GM23338 (cell line): ENCODE data around the gene PAEP. TPM values are rescaled to one million over a fixed set of nuclear protein-coding genes. Genes with fewer than 3 reads are reported as not detected.

Experiments used
- ATAC-seq: fragments of 200-7000 bp; cut with Tn5 transposase; 3 replicates; pipeline ENCODE4 v1.9.1; 2020
- DNase-seq: peaks from one replicate; pipeline ENCODE4 v3.0.0-alpha.2; 2015; ENCODE audit warnings: low spot score
- H2AFZ ChIP-seq: fragments of 200-600 bp; sonication (generic); 2 replicates; pipeline ENCODE4 v1.8.0; 2016; ENCODE audit warnings: antibody characterized with exemption, mild to moderate bottlenecking, moderate library complexity
- H3F3A ChIP-seq: fragments of 200-600 bp; sonication (generic); replicated peaks from 2 replicates; pipeline ENCODE4 v1.8.0; 2017; ENCODE audit warnings: antibody characterized with exemption, mixed run types, low read depth
- H3K27ac ChIP-seq: fragments of 200-600 bp; sonication (generic); 2 replicates; pipeline ENCODE4 v1.6.1; 2016; ENCODE audit warnings: low read depth
- H3K27me3 ChIP-seq: fragments of 200-600 bp; sonication (generic); 2 replicates; pipeline ENCODE4 v1.8.0; 2016; ENCODE audit warnings: mild to moderate bottlenecking, mixed run types, moderate library complexity; ENCODE audit not compliant: insufficient read depth
- H3K36me3 ChIP-seq: fragments of 200-600 bp; sonication (generic); 2 replicates; pipeline ENCODE4 v1.8.0; 2016; ENCODE audit warnings: mild to moderate bottlenecking; ENCODE audit not compliant: insufficient read depth
- H3K4me1 ChIP-seq: fragments of 200-600 bp; sonication (generic); 2 replicates; pipeline ENCODE4 v1.8.0; 2016; ENCODE audit warnings: mild to moderate bottlenecking, moderate library complexity; ENCODE audit not compliant: insufficient read depth
- H3K4me2 ChIP-seq: fragments of 200-600 bp; sonication (generic); 2 replicates; pipeline ENCODE4 v1.7.1; 2017; ENCODE audit warnings: mixed run types
- H3K4me3 ChIP-seq: fragments of 200-600 bp; sonication (generic); 2 replicates; pipeline ENCODE4 v1.6.1; 2016; ENCODE audit warnings: mixed run types
- H3K79me2 ChIP-seq: fragments of 200-600 bp; sonication (generic); replicated peaks from 2 replicates; pipeline ENCODE4 v1.8.0; 2017; ENCODE audit warnings: mild to moderate bottlenecking; ENCODE audit not compliant: insufficient read depth
- H3K9me2 ChIP-seq: fragments of 200-600 bp; sonication (generic); 2 replicates; pipeline ENCODE4 v1.8.0; 2017; ENCODE audit not compliant: insufficient read depth
- H4K20me1 ChIP-seq: fragments of 200-600 bp; sonication (generic); replicated peaks from 2 replicates; pipeline ENCODE4 v1.8.0; 2017; ENCODE audit warnings: mild to moderate bottlenecking; ENCODE audit not compliant: insufficient read depth
- H3K27ac Mint-ChIP-seq: 2 replicates; pipeline ENCODE4 v1.8.0; 2020; ENCODE audit warnings: inconsistent platforms, mild to moderate bottlenecking, moderate library complexity, mixed read lengths
- H3K27me3 Mint-ChIP-seq: 3 replicates; pipeline ENCODE4 v1.8.0; 2022; ENCODE audit warnings: low read depth, mild to moderate bottlenecking, moderate library complexity, mixed read lengths, inconsistent platforms; ENCODE audit not compliant: insufficient read depth, poor library complexity
- H3K36me3 Mint-ChIP-seq: 3 replicates; pipeline ENCODE4 v1.8.0; 2021; ENCODE audit warnings: low read depth, mild to moderate bottlenecking, inconsistent platforms, moderate library complexity, mixed read lengths
- H3K4me1 Mint-ChIP-seq: 3 replicates; pipeline ENCODE4 v1.8.0; 2020; ENCODE audit warnings: mild to moderate bottlenecking, inconsistent platforms, mixed read lengths
- H3K4me3 Mint-ChIP-seq: 3 replicates; pipeline ENCODE4 v1.8.0; 2021; ENCODE audit warnings: moderate library complexity, mild to moderate bottlenecking, inconsistent platforms, mixed read lengths
- H3K9me3 Mint-ChIP-seq: 3 replicates; pipeline ENCODE4 v1.8.0; 2020; ENCODE audit warnings: moderate library complexity, mild to moderate bottlenecking, inconsistent platforms, mixed read lengths
- CREB1 ChIP-seq: fragments of 250-450 bp; sonication (Bioruptor Pico); IDR thresholded peaks from 2 replicates; pipeline ENCODE4 v1.5.0; 2020; ENCODE audit warnings: low read depth, mild to moderate bottlenecking, moderate library complexity
- CTCF ChIP-seq, 2 experiments: fragments of 200-600 bp in 1 of 2; sonication (generic) in 1 of 2; conservative IDR thresholded peaks; 2 replicates each; pipeline versions ENCODE4 v1.5.1 to v1.6.1; 2016 to 2017; ENCODE audit warnings: antibody characterized with exemption in 2 of 2, low read depth in 2 of 2, mild to moderate bottlenecking in 2 of 2, moderate library complexity in 1 of 2
- ETS1 ChIP-seq: IDR thresholded peaks from 2 replicates; pipeline ENCODE4 v1.6.1; 2016; ENCODE audit warnings: antibody characterized with exemption
- EZH2 ChIP-seq: fragments of 200-600 bp; sonication (generic); IDR thresholded peaks from one replicate; pipeline ENCODE4 v1.8.0; 2017; ENCODE audit warnings: antibody characterized with exemption, mild to moderate bottlenecking, low read depth; ENCODE audit not compliant: unreplicated experiment
- EZH2phosphoT487 ChIP-seq: fragments of 200-600 bp; sonication (generic); IDR thresholded peaks from one replicate; pipeline ENCODE4 v1.8.1; 2018; ENCODE audit warnings: antibody characterized with exemption; ENCODE audit not compliant: unreplicated experiment
- JUNB ChIP-seq: IDR thresholded peaks from one replicate; pipeline ENCODE4 v1.6.1; 2016; ENCODE audit warnings: antibody characterized with exemption; ENCODE audit not compliant: unreplicated experiment
- NANOG ChIP-seq: IDR thresholded peaks from 2 replicates; pipeline ENCODE4 v1.6.1; 2016; ENCODE audit warnings: antibody characterized with exemption, borderline replicate concordance
- POLR2AphosphoS5 ChIP-seq: IDR thresholded peaks from 2 replicates; pipeline ENCODE4 v1.6.1; 2016; ENCODE audit warnings: antibody characterized with exemption, low read depth
- REST ChIP-seq: IDR thresholded peaks from one replicate; pipeline ENCODE4 v1.6.1; 2018; ENCODE audit warnings: antibody characterized with exemption; ENCODE audit not compliant: unreplicated experiment
- STAT1 ChIP-seq: IDR thresholded peaks from one replicate; pipeline ENCODE4 v1.6.1; 2016; ENCODE audit warnings: antibody characterized with exemption; ENCODE audit not compliant: unreplicated experiment
- ZNF114 ChIP-seq: fragments of 250-450 bp; sonication (Bioruptor Pico); IDR thresholded peaks from 2 replicates; pipeline ENCODE4 v1.5.0; 2020; ENCODE audit warnings: mild to moderate bottlenecking, moderate library complexity
- ZNF331 ChIP-seq: fragments of 250-450 bp; sonication (Bioruptor Pico); IDR thresholded peaks from 2 replicates; pipeline ENCODE4 v1.5.0; 2020; ENCODE audit warnings: low read depth, mild to moderate bottlenecking, moderate library complexity
- polyA plus RNA-seq: library from polyadenylated mRNA; unstranded; fragments of >200 nt; fragmentation: Nextera tagmentation; extraction: Ambion mirVana; gene quantifications from 2 replicates; pipeline ENCODE4 v1.2.1, GENCODE V29; 2016
- total RNA-seq: library from RNA; depleted of rRNA; stranded (reverse); fragments of >200 nt; shearing (Covaris generic); gene quantifications from 2 replicates; pipeline ENCODE4 v1.2.3, GENCODE V29; 2014

PAEP gene
- total and polyA plus RNA-seq, 2 experiments from 2014 or later = not detected

GRCh38 chr9:135604437-135605237 lies 43.1 kb downstream of the PAEP start:
- Histone ChIP-seq H3K4me3 (no peak overlapping the region), H3K36me3 (no peaks in the 10 kb centered on the region), H3K27ac (no peak overlapping the region), H3K79me2 (no peaks in the 10 kb centered on the region), H3F3A (no peaks in the 10 kb centered on the region), H4K20me1 (no peaks in the 10 kb centered on the region), H3K27me3 (no peaks in the 10 kb centered on the region), H3K4me1 (no peaks in the 10 kb centered on the region), H3K9me2 (no peaks in the 10 kb centered on the region), H2AFZ (no peak overlapping the region), H3K4me2 (no peak overlapping the region)
- Mint-ChIP-seq H3K36me3 (no peaks in the 10 kb centered on the region), H3K27ac (no peak overlapping the region), H3K9me3 (peaks cover 3% of the 10 kb centered on the region; the same call in 2 of the 3 replicates), H3K27me3 (peaks cover 6% of the 10 kb centered on the region), H3K4me3 (no peak overlapping the region), H3K4me1 (peaks cover 3% of the 10 kb centered on the region)
- TF ChIP-seq ZNF331 (no peak), EZH2 (no peak), ETS1 (no peak), ZNF114 (no peak), JUNB (no peak), EZH2phosphoT487 (no peak), CTCF (conservative IDR thresholded peaks at IDR 0.05; ENCODE audit: low read depth in 2 of 2) (no peak), NANOG (no peak), CREB1 (CRISPR knock-in tag) (no peak), POLR2AphosphoS5 (no peak), STAT1 (no peak), REST (no peak)
- peak; percentile 42 for ATAC-seq
- DNase-seq = no peak
